ENCODE data around the gene UBA1. TPM values are rescaled to one million over a fixed set of nuclear protein-coding genes. Genes with fewer than 3 reads are reported as not detected.

The UBA1 gene
- total and polyA plus RNA-seq, 2 of the 8 experiments (the other 6 are each of a cell fraction or from before 2014, with no cell fraction given), result 313 to 458 TPM

DNA sequence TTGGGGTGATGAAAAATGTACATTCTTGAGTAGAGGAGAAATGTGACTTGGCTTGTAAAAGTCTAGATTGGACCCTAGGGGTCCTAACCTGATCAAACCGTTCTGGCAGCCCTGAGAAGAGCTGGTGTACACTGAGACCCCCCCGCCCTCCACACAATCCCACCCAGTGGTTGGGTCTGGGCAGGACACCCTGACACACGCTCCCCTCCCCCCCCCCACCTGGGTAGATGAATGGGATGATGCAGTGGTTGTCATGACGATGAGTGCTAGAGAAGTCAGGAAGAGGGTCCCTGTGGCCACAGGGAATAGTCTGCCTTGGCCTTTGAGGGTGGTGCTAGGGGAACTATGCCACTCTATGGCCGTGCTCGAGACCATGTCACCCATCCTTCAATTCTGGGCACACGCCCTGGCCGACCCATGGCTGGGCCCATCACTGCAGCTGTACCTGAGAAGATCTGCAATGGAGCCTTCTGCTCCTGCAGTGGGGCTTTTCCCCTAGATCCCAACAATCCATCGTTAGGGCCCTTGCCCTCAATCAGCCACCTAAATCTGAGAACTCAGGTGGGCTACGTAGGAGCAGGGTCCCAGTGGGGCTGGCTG, 29.2 kb downstream of the UBA1 start:
- FAIRE-seq (no peak), DNase-seq (ENCODE audit: low read depth in 1 of 2, low spot score in 2 of 2) (no peak)
- ChIA-PET POLR2A (ENCODE audit: partially characterized antibody) (interaction anchor here (1.2 kb wide), 1 partner anchor 10 kb away, joined by 4 read pairs; the partner anchor contains the start of gene USP11), CTCF (ENCODE audit: partially characterized antibody) (no interaction called here)
- Histone ChIP-seq H2AFZ (ENCODE audit: low read length) (no peak overlapping the region), H2AK5ac (ENCODE audit: low read depth, low read length) (no peak overlapping the region), H2BK15ac (ENCODE audit: low read length) (no peak overlapping the region), H3K4me2 (ENCODE audit: insufficient read depth in 1 of 2, low read depth in 2 of 2, low read length in 2 of 2) (no peak overlapping the region), H3K27ac (ENCODE audit: low read depth, low read length) (no peak overlapping the region), H3K9ac (replicated peaks in 1 of 4; ENCODE audit: extremely low read depth in 1 of 4, low read depth in 3 of 4, low read length in 3 of 4) (no peak overlapping the region), H3K18ac (ENCODE audit: extremely low read depth, low read length) (no peak overlapping the region), H4K5ac (ENCODE audit: insufficient read length, low read depth, low read length) (no peak overlapping the region), H4K91ac (replicated peaks; ENCODE audit: insufficient read length, low read length) (no peak overlapping the region), H2BK5ac (ENCODE audit: low read depth, low read length) (no peak overlapping the region), H4K8ac (ENCODE audit: extremely low read depth, insufficient read depth, low read length) (no peak overlapping the region), H3K56ac (replicated peaks; ENCODE audit: insufficient read length, low read depth, low read length) (no peak overlapping the region), H2BK120ac (replicated peaks; ENCODE audit: low read depth, low read length) (no peak overlapping the region), H3K14ac (ENCODE audit: insufficient read length) (no peak overlapping the region), H3K9me3 (ENCODE audit: insufficient read depth in 2 of 2, low read depth in 1 of 2, low read length in 1 of 2) (no peaks in the 10 kb centered on the region), H2BK12ac (ENCODE audit: low read depth, low read length) (no peak overlapping the region), H3K36me3 (ENCODE audit: control insufficient read depth in 2 of 4, insufficient read depth in 4 of 4, low read length in 3 of 4) (peaks cover 9 to 52% (median 31%) of the 10 kb centered on the region in 4 experiments; a peak in 7 of 8 replicates), H3K23ac (ENCODE audit: insufficient read length) (no peak overlapping the region), H3K4me1 (replicated peaks in 1 of 4; ENCODE audit: control insufficient read depth in 3 of 4, insufficient read depth in 4 of 4, low read length in 3 of 4) (peaks cover 0 to 8% (median 1%) of the 10 kb centered on the region in 4 experiments; a peak in 3 of 7 replicates), H4K20me1 (replicated peaks in 1 of 2; ENCODE audit: control insufficient read depth in 1 of 2, insufficient read depth in 2 of 2, low read length in 2 of 2) (peaks cover 13 to 32% of the 10 kb centered on the region in 2 experiments), H3K27me3 (replicated peaks in 1 of 4; ENCODE audit: control insufficient read depth in 3 of 4, extremely low read depth in 1 of 4, insufficient read depth in 3 of 4, low read length in 3 of 4) (no peaks in the 10 kb centered on the region), H3K4me3 (ENCODE audit: extremely low read depth in 1 of 4, insufficient read depth in 2 of 4, low read depth in 3 of 4, low read length in 4 of 4) (no peak overlapping the region), H3K79me1 (ENCODE audit: low read depth, low read length) (peaks cover 2% of the 10 kb centered on the region; the same call in 1 of the 2 replicates), H3K23me2 (ENCODE audit: low read depth, low read length) (peaks cover 8% of the 10 kb centered on the region; the same call in 1 of the 2 replicates), H2BK20ac (ENCODE audit: low read length) (no peak overlapping the region), H3K79me2 (ENCODE audit: control insufficient read depth in 1 of 2, insufficient read depth in 2 of 2, low read length in 2 of 2) (peaks cover 21 to 40% of the 10 kb centered on the region in 2 experiments), H3K4ac (replicated peaks; ENCODE audit: insufficient read length, low read depth, low read length) (no peak overlapping the region)
- WGBS, 2 experiments (ENCODE audit: extremely low coverage in 1 of 2, insufficient coverage in 1 of 2, insufficient read length in 1 of 2, insufficient replicate concordance in 2 of 2, low coverage in 1 of 2, low lambda C conversion rate in 2 of 2, missing lambda C conversion rate in 1 of 2), result 97% methylated on average over 5 of the region's 10 CpGs; no CpG with 5 or more reads in 1 of the 2 experiments
- TF ChIP-seq MAX (IDR thresholded peaks at IDR 0.05) (no peak), TAF7 (optimal IDR thresholded peaks at IDR 0.05; ENCODE audit: borderline replicate concordance, low read depth, low read length) (no peak)

All from H1 (cell line).